GM19438 (cell line): ENCODE data around the gene STOM.

Experiments used
- ATAC-seq: cut with Tn5 transposase; IDR thresholded peaks from one replicate; pipeline ENCODE4 v1.9.1; 2021; ENCODE audit warnings: low read depth; ENCODE audit not compliant: unreplicated experiment

STOM gene

DNA sequence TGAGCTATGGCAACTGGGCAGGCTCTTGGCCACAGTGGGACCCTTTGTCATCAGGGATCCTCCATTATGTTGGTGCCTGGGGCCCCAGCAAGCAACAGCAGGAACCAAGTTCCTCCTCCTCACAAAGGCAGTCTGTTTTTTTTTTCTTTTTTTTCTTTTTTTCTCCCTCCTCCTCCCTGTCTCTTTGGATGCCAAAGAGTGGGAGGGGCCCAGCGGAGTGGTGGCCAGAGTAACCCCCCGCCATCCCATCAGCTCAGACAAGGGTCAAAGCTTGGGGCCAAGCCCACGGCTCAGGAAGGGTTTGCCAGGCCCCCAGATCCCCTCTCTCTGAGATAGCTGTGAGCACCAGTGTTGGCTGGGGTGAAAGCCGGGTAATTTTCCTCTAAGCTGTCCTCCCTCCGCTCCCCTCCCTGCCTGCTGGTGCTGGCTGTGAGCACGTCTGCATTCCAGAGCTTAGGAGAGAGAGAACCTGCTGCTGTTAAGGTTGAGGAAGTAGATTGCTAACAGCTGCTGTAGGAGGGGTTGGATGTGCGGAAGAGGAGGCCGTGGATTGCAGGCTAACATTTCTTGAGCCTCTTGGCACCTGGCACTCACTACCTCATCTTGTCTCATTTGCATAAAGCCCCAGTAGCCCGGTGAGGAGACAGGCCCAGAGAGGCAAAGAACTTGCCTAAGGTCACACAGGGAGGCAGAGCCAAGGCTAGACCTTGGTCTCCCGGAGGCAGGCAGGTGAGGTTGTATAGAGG, 80.9 kb downstream of the STOM start:
- no peak for ATAC-seq
